GM23338 (cell line): Measurements from ENCODE around the gene GFOD1.
"Not testable (repeated sequence)": the region's sequence is repeated elsewhere in the genome, so short reads cannot be mapped to it uniquely, and the experiment has no call there.

Source experiments
- CTCF ChIP-seq, 2 experiments: fragments of 200-600 bp in 1 of 2; sonication (generic) in 1 of 2; conservative IDR thresholded peaks; 2 replicates each; pipeline versions ENCODE4 v1.5.1 to v1.6.1; 2016 to 2017; ENCODE audit warnings: antibody characterized with exemption in 2 of 2, low read depth in 2 of 2, mild to moderate bottlenecking in 2 of 2, moderate library complexity in 1 of 2
- EZH2 ChIP-seq: fragments of 200-600 bp; sonication (generic); IDR thresholded peaks from one replicate; pipeline ENCODE4 v1.8.0; 2017; ENCODE audit warnings: antibody characterized with exemption, mild to moderate bottlenecking, low read depth; ENCODE audit not compliant: unreplicated experiment
- NANOG ChIP-seq: IDR thresholded peaks from 2 replicates; pipeline ENCODE4 v1.6.1; 2016; ENCODE audit warnings: antibody characterized with exemption, borderline replicate concordance
- POLR2AphosphoS5 ChIP-seq: IDR thresholded peaks from 2 replicates; pipeline ENCODE4 v1.6.1; 2016; ENCODE audit warnings: antibody characterized with exemption, low read depth
- REST ChIP-seq: IDR thresholded peaks from one replicate; pipeline ENCODE4 v1.6.1; 2018; ENCODE audit warnings: antibody characterized with exemption; ENCODE audit not compliant: unreplicated experiment

- TF ChIP-seq CTCF (conservative IDR thresholded peaks at IDR 0.05; ENCODE audit: low read depth in 2 of 2); NANOG; REST; EZH2; POLR2AphosphoS5: not testable (repeated sequence)
Measured at GRCh38 chr6:13388769-13389168, 98.6 kb downstream of the GFOD1 start.
